HG02588 (cell line): ENCODE data around the gene CPLANE2.
"Not testable (repeated sequence)": the region's sequence is repeated elsewhere in the genome, so short reads cannot be mapped to it uniquely, and the experiment has no call there.

Source experiments
- ATAC-seq: cut with Tn5 transposase; IDR thresholded peaks from one replicate; pipeline ENCODE4 v1.9.1; 2021; ENCODE audit warnings: mild to moderate bottlenecking, moderate library complexity; ENCODE audit not compliant: unreplicated experiment

Gene CPLANE2

GRCh38 chr1:16249596-16250241 is 12.7 kb upstream of the CPLANE2 start:
- ATAC-seq, result no peak

DNA sequence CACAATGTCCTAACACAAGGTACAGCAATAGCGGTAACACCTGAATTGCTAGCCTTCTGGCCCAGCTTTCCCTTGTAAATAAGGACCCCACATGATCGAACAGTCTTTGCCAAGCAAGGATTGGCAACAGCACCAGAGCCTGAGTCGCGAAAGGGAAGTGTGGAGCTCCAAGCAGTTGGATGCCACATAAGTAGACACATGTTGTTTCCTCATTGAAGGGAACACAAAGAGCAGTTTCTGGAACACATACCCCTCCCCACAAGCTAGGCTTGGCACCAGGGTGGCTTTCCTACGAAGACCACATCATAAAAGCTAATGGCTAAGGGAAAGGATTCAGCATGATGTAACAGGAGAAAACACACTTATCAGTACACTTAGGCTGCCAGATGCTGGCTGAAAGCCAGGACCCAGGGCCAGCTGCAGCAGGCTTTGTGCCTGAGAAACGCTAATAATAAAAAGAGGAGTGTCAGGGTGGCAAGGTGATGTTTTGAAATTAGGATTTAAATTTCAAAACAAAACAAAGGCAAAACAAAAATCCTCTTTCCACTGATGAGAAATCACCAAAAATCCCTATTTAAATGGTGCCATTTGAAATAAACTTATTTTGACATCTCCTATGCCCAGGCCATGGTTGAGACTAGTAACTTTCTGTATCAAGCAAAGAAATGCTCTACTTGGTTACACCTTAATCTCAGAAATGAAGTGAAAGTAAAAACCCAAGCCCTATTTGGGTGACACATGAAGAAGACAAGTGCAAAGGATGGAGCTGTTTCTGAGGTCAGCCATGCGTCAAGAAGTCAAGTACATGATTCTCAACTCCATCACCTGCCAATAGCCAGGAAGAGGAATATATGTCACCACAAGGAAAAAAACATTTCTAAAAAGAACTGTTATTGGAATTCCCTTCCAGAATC is 11.9 kb upstream of the CPLANE2 start:
- ATAC-seq, result no peak

GRCh38 chr1:16248007-16248436 is 11.0 kb upstream of the CPLANE2 start:
- ATAC-seq, result no peak

GRCh38 chr1:16247441-16247840 is 10.5 kb upstream of the CPLANE2 start:
- no peak for ATAC-seq

GRCh38 chr1:16246961-16247360 is 10.0 kb upstream of the CPLANE2 start:
- ATAC-seq, result no peak

GRCh38 chr1:16246239-16246638 is 9.3 kb upstream of the CPLANE2 start:
- not testable (repeated sequence) for ATAC-seq

DNA sequence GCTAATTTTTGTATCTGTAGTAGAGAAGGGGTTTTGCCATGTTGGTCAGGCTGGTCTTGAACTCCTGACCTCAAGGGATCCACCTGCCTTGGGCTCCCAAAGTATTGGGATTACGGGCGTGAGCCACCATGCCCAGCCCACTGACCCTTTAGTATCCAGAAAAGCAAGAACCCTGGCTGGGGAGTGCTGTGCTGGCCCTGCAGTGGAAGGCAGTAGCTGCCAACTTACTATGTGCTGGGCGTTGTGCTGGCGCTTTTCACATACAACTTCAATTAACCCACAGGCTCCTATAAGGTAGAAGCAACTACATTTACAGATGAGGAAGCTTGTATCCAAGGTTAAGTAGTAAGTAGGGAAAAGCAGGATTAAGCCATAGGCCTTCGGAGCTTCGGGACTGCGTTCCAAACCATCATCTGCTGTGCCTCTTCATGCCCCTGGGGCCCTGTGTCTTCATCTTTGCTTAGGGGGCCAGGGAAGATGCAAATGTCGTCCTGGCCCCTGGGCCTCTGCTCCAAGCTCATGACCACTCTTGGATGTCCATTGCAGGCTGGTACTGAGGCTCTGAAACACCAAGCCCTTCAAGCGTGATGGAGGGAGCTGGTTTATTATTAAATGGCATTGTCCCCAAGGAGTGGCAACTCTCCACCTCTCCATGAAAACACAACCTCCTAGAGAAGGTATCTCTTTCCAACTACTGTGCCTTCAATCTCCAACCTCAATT is 8.7 kb upstream of the CPLANE2 start:
- ATAC-seq, result no peak

- ATAC-seq, result no peak
Observed at GRCh38 chr1:16244650-16245285, 7.8 kb upstream of the CPLANE2 start.

GRCh38 chr1:16243936-16244649 is 7.1 kb upstream of the CPLANE2 start:
- no peak for ATAC-seq

- no peak for ATAC-seq
Observed at GRCh38 chr1:16243215-16243610, 6.2 kb upstream of the CPLANE2 start.

GRCh38 chr1:16242556-16243214 is 5.7 kb upstream of the CPLANE2 start:
- ATAC-seq, result no peak

GRCh38 chr1:16241221-16241708 is 4.3 kb upstream of the CPLANE2 start:
- ATAC-seq, result no peak

DNA sequence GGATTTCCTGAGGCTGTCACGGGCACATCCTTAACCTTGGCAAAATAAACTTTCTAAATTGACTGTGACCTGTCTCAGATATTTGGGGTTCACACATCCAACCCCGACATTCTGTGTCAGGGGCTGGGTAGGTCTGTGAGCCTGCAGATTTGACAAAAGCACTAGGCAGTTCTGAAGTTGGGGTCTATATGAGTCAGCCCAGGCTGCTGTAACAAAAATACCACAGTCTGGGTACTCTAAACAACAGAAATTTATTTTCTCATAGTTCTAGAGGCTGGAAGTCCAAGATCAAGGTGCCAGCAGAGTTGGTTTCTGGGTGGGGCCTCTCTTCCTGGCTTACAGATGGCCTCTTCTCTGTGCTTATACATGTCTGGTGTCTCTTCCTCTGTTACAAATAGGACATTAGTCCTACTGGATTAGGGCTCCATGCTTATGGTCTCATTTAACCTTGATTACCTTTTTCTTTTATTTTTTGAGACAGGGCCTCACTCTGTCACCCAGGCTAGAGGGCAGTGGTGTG is 3.0 kb upstream of the CPLANE2 start:
- ATAC-seq, result no peak

- no peak for ATAC-seq
Observed at GRCh38 chr1:16237343-16237830, 404 bp upstream of the CPLANE2 start.

DNA sequence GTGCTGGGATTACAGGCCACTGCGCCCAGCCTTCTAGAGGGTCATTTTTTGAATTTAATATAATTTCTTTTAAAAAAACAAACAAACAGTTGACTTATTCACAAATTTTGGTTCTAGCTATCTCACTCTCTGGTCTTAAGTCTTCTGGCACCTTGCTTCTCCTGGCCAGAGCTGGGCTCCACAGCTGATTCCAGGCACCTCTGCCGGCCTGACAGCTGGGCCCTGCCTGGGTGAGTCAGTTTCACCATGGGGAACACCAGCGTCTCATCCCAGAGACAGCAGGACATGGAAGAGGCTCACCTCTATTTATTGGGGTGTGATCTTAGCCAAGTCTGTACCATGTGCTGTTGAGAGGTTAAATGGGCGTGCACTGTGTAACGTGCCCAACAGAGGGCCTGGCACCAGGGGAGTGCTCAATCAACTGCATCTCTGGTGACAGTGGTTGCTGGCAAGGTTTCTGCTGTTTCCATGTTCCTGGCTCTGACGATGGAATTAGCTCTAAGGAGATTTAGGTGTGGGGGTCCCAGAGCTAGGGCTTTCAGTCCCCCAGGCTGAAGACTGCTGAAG is 956 bp downstream of the CPLANE2 start:
- ATAC-seq, result peak; percentile 45

GRCh38 chr1:16235347-16235746 is 1.6 kb downstream of the CPLANE2 start:
- no peak for ATAC-seq

GRCh38 chr1:16233431-16233830 is 3.6 kb downstream of the CPLANE2 start:
- no peak for ATAC-seq

GRCh38 chr1:16232316-16232710 is 4.7 kb downstream of the CPLANE2 start:
- ATAC-seq, result no peak
